Measurements from ENCODE around the gene CTAGE1.

CTAGE1 gene

GRCh38 chr18:22436136-22436535 lies 18.4 kb upstream of the CTAGE1 start:
- FAIRE-seq (no peak), DNase-seq (ENCODE audit: low spot score) (no peak)

GRCh38 chr18:22434973-22435608 lies 17.4 kb upstream of the CTAGE1 start:
- FAIRE-seq = peak; percentile 87
- peak; percentile 73 for DNase-seq (ENCODE audit: low spot score)

- DNase-seq (ENCODE audit: low spot score) (peak; percentile 17), FAIRE-seq (no peak)
Observed at GRCh38 chr18:22433956-22434355, 16.2 kb upstream of the CTAGE1 start.

GRCh38 chr18:22432657-22433137 lies 15.0 kb upstream of the CTAGE1 start:
- FAIRE-seq (peak; percentile 85), DNase-seq (ENCODE audit: low spot score) (peak; percentile 76)

- FAIRE-seq (no peak), DNase-seq (ENCODE audit: low spot score) (no peak)
Observed at GRCh38 chr18:22429564-22429963, 11.8 kb upstream of the CTAGE1 start.

GRCh38 chr18:22428672-22429071 lies 11.0 kb upstream of the CTAGE1 start:
- no peak for DNase-seq (ENCODE audit: low spot score)
- no peak for FAIRE-seq

GRCh38 chr18:22427822-22428549 lies 10.3 kb upstream of the CTAGE1 start:
- FAIRE-seq = no peak
- no peak for DNase-seq (ENCODE audit: low spot score)

- DNase-seq (ENCODE audit: low spot score) (peak; percentile 59), FAIRE-seq (peak; percentile 82)
Observed at GRCh38 chr18:22424565-22424963, 6.8 kb upstream of the CTAGE1 start.

GRCh38 chr18:22423878-22424564 lies 6.3 kb upstream of the CTAGE1 start:
- DNase-seq (ENCODE audit: low spot score) (peak; percentile 70), FAIRE-seq (no peak)

- DNase-seq (ENCODE audit: low spot score) (no peak), FAIRE-seq (no peak)
Observed at GRCh38 chr18:22422909-22423548, 5.3 kb upstream of the CTAGE1 start.

GRCh38 chr18:22420652-22421051 lies 2.9 kb upstream of the CTAGE1 start:
- DNase-seq (ENCODE audit: low spot score) = no peak
- FAIRE-seq = no peak

GRCh38 chr18:22412176-22412911 lies 5.4 kb downstream of the CTAGE1 start:
- no peak for FAIRE-seq
- no peak for DNase-seq (ENCODE audit: low spot score)

- FAIRE-seq (no peak), DNase-seq (ENCODE audit: low spot score) (no peak)
Observed at GRCh38 chr18:22411446-22411845, 6.3 kb downstream of the CTAGE1 start.

- DNase-seq (ENCODE audit: low spot score) (no peak), FAIRE-seq (no peak)
Observed at GRCh38 chr18:22410126-22410525, 7.6 kb downstream of the CTAGE1 start.

GRCh38 chr18:22409445-22409844 lies 8.3 kb downstream of the CTAGE1 start:
- DNase-seq (ENCODE audit: low spot score) (no peak), FAIRE-seq (no peak)

- DNase-seq (ENCODE audit: low spot score) (no peak), FAIRE-seq (no peak)
Observed at GRCh38 chr18:22408059-22408458, 9.7 kb downstream of the CTAGE1 start.

- DNase-seq (ENCODE audit: low spot score) (no peak), FAIRE-seq (no peak)
Observed at GRCh38 chr18:22405142-22405541, 12.6 kb downstream of the CTAGE1 start.

- DNase-seq (ENCODE audit: low spot score) (no peak), FAIRE-seq (no peak)
Observed at GRCh38 chr18:22403950-22404349, 13.8 kb downstream of the CTAGE1 start.

- FAIRE-seq = no peak
- peak; percentile 42 for DNase-seq (ENCODE audit: low spot score)
Observed at GRCh38 chr18:22399949-22400348, 17.8 kb downstream of the CTAGE1 start.

- no peak for FAIRE-seq
- DNase-seq (ENCODE audit: low spot score) = no peak
Observed at GRCh38 chr18:22398464-22398863, 19.3 kb downstream of the CTAGE1 start.

GRCh38 chr18:22394428-22394827 lies 23.3 kb downstream of the CTAGE1 start:
- FAIRE-seq = no peak
- no peak for DNase-seq (ENCODE audit: low spot score)
